Hematopoietic multipotent progenitor cell treated with erythropoietin and hydrocortisone succinate and interleukin-3 and kit ligand, for 6 days (in vitro differentiated cells): Measurements from ENCODE around the gene OSBPL9.
A peak's percentile ranks its signal among the peaks of the same experiment; 100 is the strongest.

Experiments
- DNase-seq: peaks from one replicate; pipeline ENCODE4 v3.0.0-alpha.2; 2015

The OSBPL9 gene

GRCh38 chr1:51749151-51749550 lies 132.3 kb downstream of the OSBPL9 start:
- DNase-seq = no peak

GRCh38 chr1:51750218-51750617 lies 133.3 kb downstream of the OSBPL9 start:
- DNase-seq = peak; percentile 54

GRCh38 chr1:51750729-51751128 lies 133.8 kb downstream of the OSBPL9 start:
- no peak for DNase-seq

- peak; percentile 57 for DNase-seq
Observed at GRCh38 chr1:51752073-51752948, 135.4 kb downstream of the OSBPL9 start.

DNA sequence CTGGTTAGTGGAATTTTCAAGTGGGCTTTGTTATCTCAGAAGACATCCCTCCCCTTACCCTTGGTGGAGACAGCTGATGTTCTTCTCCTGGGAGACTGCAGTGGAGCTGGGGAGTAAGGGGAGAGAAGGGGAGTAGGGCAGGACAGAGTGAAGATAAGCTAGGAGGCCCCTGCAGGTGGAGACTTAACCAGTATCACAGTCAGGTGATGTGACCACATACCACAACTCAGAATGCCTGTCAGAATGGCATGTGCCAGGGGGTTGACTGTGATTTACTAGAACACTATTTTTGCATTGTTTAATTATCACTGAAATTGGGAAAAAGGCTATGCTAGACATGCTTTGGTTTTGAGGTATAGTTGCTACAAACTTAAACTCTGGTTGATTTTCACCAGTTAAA lies 137.1 kb downstream of the OSBPL9 start:
- no peak for DNase-seq

DNA sequence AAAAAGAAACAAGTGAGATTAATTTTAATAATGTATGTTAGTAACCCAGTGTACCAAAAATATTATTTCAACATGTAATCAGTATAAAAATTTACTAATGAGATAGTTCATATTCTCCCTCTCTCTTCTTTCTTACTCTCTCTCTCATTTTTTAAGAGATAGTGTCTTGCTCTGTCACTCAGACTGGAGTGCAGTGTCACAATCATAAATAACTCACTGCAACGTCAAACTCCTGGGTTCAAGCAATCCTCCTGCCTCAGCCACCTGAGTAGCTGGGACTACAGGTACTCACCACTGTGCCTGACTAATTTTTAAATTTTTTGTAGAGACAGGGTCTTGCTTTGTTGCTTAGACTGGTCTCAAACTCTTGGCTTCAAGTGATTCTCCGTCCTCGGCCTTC lies 137.8 kb downstream of the OSBPL9 start:
- DNase-seq = no peak

DNA sequence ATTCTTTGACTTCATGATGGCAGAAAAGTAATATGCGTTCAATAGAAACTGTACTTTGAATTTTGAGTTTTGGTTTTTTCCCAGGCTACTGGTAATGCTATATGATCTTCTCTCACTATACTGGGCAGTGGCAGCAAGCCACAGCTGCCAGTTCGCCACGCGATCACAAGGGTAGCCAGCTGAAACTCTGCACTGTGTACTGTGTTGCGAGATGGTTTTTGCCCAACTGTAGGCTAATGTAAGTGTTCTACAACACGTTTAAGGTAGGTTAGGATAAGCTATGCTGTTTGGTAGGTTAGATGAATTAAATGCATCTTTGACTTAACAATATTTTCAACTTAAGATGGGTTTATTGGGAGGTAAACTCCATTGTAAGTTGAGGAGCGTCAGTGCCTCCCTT lies 138.5 kb downstream of the OSBPL9 start:
- no peak for DNase-seq

GRCh38 chr1:51756290-51756689 lies 139.4 kb downstream of the OSBPL9 start:
- DNase-seq = no peak

GRCh38 chr1:51758310-51758709 lies 141.4 kb downstream of the OSBPL9 start:
- no peak for DNase-seq

- DNase-seq = no peak
Observed at GRCh38 chr1:51760872-51761271, 144.0 kb downstream of the OSBPL9 start.

DNA sequence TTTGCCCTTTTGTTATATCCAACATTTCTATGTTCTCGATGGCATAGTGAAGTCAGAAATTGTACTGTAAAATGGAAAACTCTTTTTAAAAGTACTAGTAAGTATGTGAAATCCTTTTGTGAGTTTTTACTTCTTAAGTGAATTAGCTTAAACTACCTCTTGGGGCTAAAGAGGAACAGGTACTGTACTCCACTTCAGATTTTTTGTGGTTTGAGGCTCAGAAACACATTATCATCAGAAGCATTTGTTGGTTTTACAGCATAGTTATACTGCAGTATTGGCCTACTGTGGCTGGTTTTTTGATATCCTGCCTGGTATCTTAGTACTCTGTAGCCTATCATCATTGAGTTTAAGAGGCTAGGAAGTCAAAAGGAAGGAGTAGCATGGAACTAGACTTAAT lies 144.5 kb downstream of the OSBPL9 start:
- no peak for DNase-seq

DNA sequence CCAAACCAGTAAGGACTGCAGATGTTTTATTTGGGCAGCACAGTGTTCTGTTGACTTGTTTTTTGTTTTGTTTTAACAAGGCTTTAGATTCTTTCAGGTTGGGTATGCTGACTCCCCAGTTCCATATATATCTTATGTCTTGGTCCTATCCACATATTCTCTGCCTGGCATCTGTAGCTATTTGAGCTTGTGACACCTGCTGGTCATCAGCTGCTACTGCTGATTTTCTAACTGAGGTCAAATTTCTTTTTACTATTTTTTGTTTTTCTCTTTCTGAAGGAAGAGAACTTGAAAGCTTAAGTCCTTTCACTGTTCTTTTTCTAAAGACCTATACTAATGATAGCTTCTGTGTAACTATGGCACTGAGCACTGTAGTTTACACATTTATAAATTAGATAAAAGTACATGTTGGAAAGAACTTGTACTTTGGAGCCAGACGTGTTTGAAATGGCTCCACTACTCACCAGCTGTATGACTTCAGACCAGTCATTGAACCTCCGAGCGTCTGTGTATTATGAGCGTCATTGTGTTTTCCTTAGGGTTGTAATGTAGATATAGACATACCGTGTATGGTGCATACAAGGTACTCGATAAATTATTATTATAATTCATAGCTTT lies 152.2 kb downstream of the OSBPL9 start:
- peak; percentile 83 for DNase-seq

DNA sequence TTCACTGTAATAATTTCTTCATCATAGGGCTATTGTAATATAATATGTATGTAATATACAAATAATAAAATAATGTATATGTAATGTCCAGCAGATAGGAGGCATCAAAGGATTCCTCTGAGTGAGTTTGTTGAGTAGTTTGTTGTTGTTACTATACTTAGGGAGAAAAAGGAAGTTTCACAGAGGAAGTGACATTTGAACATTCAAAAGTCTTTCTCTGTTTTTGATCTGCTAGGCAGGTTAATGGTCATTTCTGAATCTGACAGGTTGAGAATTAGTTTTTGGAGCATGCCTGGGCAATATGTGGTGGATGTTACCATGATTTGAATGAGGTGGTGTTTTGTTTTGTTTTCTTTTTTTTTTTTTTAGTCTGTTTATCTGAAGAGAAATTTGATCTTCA lies 159.5 kb downstream of the OSBPL9 start:
- no peak for DNase-seq

- no peak for DNase-seq
Observed at GRCh38 chr1:51780927-51781326, 164.0 kb downstream of the OSBPL9 start.

DNA sequence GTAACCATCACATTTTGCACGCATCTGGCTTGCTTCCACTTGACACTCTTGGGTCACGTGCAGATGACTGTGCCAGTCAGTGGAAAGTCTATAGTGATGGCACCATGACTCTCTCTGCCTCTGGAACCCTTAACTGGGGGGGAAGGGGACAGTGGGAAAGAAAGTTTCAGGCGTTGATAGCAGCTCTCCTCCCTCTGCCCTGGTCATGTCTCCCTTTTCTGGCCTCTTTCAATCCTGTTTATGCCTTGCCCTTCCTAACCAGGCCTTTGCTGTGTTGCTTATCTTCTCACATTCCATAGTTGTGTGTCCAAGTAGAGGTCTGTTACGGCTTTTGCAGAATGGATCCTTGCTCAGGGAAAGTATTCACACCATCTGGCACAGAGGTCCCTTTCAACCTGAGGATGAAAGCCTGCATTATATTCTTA lies 168.1 kb downstream of the OSBPL9 start:
- no peak for DNase-seq

DNA sequence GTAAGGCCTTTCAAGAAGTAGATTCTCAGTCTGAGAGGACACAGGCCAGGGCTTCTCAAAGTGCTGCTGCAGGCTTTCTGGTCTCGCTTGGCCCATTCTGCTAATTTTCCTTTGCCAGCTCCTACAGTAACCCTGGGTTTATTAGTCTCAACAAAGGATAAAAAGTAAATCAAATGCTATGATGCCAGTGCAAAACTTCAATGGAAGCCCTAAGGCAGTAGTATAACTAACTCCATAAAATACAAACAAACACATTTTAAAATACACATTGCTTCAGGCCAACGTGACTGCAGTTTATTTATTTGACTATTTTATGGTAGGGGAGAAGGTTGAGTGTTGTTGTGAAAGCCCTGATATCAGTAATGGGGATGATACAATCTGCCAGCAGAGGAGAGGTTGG lies 172.0 kb downstream of the OSBPL9 start:
- DNase-seq = no peak

- no peak for DNase-seq
Observed at GRCh38 chr1:51789342-51789741, 172.4 kb downstream of the OSBPL9 start.

- no peak for DNase-seq
Observed at GRCh38 chr1:51790385-51790784, 173.5 kb downstream of the OSBPL9 start.

- no peak for DNase-seq
Observed at GRCh38 chr1:51791888-51792287, 175.0 kb downstream of the OSBPL9 start.

GRCh38 chr1:51792864-51793263 lies 176.0 kb downstream of the OSBPL9 start:
- peak; percentile 21 for DNase-seq

GRCh38 chr1:51794260-51794659 lies 177.4 kb downstream of the OSBPL9 start:
- no peak for DNase-seq

- DNase-seq = no peak
Observed at GRCh38 chr1:51794868-51795267, 178.0 kb downstream of the OSBPL9 start.

GRCh38 chr1:51799372-51799771 lies 182.5 kb downstream of the OSBPL9 start:
- no peak for DNase-seq

GRCh38 chr1:51814513-51814912 lies 197.6 kb downstream of the OSBPL9 start:
- no peak for DNase-seq

- no peak for DNase-seq
Observed at GRCh38 chr1:51818487-51818886, 201.6 kb downstream of the OSBPL9 start.
